ENCODE measurements around the gene CCDC13.

- TF ChIP-seq EZH2 (IDR thresholded peaks at IDR 0.05; ENCODE audit: borderline replicate concordance, insufficient read depth, low read length, poor library complexity, severe bottlenecking) (no peak), REST (IDR thresholded peaks at IDR 0.05; ENCODE audit: borderline replicate concordance) (no peak), MXI1 (conservative IDR thresholded peaks at IDR 0.05; ENCODE audit: poor library complexity, severe bottlenecking) (no peak), EP300 (conservative IDR thresholded peaks at IDR 0.05; ENCODE audit: poor library complexity, severe bottlenecking) (no peak), POLR2AphosphoS5 (IDR thresholded peaks at IDR 0.05) (no peak), TAF1 (IDR thresholded peaks at IDR 0.05; ENCODE audit: low read depth) (no peak), RAD21 (conservative IDR thresholded peaks at IDR 0.05) (no peak), SMC3 (conservative IDR thresholded peaks at IDR 0.05; ENCODE audit: poor library complexity) (no peak)
- TF ChIP-seq, protein P1, sequence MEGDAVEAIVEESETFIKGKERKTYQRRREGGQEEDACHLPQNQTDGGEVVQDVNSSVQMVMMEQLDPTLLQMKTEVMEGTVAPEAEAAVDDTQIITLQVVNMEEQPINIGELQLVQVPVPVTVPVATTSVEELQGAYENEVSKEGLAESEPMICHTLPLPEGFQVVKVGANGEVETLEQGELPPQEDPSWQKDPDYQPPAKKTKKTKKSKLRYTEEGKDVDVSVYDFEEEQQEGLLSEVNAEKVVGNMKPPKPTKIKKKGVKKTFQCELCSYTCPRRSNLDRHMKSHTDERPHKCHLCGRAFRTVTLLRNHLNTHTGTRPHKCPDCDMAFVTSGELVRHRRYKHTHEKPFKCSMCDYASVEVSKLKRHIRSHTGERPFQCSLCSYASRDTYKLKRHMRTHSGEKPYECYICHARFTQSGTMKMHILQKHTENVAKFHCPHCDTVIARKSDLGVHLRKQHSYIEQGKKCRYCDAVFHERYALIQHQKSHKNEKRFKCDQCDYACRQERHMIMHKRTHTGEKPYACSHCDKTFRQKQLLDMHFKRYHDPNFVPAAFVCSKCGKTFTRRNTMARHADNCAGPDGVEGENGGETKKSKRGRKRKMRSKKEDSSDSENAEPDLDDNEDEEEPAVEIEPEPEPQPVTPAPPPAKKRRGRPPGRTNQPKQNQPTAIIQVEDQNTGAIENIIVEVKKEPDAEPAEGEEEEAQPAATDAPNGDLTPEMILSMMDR (IDR thresholded peaks at IDR 0.05; ENCODE audit: poor library complexity, severe bottlenecking): no peak
Observed at GRCh38 chr3:42815826-42816225, 42.8 kb upstream of the CCDC13 start.

Measured in neural cell (in vitro differentiated cells).